Mesenteric fat pad (tissue), 1 donor: ENCODE measurements around the gene RPAIN. TPM values are rescaled to one million over a fixed set of nuclear protein-coding genes. Genes with fewer than 3 reads are reported as not detected.
A peak's percentile ranks its signal among the peaks of the same experiment; 100 is the strongest.

ENCODE experiments used
- DNase-seq: peaks from one replicate; pipeline ENCODE4 v3.0.0-alpha.2; 2020; ENCODE audit warnings: low spot score
- long read RNA-seq: library from polyadenylated mRNA; unstranded; transcript quantifications from one replicate; pipeline ENCODE4 v2.0.0, GENCODE V29; 2020
- total RNA-seq: library from RNA; stranded (reverse); fragmentation: NEBNext Ultra II Directional; extraction: Animal tissue kit (Norgen Biotek cat#: 25700); gene quantifications from one replicate; pipeline ENCODE4 v1.2.1, GENCODE V29; 2021
- donor health status: DM: yes; HTN: yes; CAD: no.

The RPAIN gene, protein sequence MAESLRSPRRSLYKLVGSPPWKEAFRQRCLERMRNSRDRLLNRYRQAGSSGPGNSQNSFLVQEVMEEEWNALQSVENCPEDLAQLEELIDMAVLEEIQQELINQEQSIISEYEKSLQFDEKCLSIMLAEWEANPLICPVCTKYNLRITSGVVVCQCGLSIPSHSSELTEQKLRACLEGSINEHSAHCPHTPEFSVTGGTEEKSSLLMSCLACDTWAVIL
- 32.1 TPM for total RNA-seq
- long read RNA-seq, transcript RPAIN-203 (7 exons, 1,535 nt): major isoform, 15 of 43 reads
- long read RNA-seq, transcript RPAIN-217 (2 exons, 732 nt): minor isoform, 5 of 43 reads
- long read RNA-seq, transcript RPAIN-210 (6 exons, 1,688 nt): minor isoform, 7 of 43 reads
- long read RNA-seq, partial matches to known transcripts: 2 of 43 reads
- long read RNA-seq, other reads (novel, unspliced or antisense): 3 of 43 reads

DNA sequence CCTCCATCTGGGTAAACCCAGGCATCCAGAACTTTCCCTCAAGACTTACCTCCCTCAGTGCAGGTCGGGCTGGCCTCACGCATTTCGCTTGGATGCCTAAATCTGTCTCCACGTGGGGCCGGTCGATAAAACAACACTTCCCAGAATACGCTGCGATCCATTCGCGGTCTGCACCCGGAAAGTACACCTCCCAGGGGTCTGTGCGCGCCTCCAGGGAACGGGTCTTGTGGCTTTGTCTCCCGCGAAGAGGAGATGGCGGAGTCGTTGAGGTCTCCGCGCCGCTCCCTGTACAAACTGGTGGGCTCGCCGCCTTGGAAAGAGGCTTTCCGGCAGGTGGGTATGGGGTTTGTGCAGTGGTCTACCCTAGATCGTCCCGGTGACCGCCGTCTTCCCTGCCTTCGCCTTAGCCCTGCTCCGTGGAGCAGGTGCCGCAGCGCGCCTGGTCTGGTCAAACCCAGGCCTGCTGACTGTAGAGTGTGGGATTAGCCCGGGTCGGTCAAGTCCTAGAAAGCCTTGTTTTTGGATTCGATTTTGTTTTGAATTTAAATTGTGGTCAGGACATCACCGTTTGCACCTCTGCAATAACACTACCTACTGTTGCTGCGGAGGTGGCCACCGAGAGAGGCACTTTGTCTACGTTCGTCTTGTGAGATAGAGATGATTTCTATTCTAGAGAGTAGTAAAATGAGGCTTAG lies at the start of gene RPAIN:
Gene RPAIN, plus strand, starts transcription at position 224 of the 695 bp plus-strand sequence. Its CDS starts 29 bp downstream, at position 253.
- peak; percentile 92 for DNase-seq

DNA sequence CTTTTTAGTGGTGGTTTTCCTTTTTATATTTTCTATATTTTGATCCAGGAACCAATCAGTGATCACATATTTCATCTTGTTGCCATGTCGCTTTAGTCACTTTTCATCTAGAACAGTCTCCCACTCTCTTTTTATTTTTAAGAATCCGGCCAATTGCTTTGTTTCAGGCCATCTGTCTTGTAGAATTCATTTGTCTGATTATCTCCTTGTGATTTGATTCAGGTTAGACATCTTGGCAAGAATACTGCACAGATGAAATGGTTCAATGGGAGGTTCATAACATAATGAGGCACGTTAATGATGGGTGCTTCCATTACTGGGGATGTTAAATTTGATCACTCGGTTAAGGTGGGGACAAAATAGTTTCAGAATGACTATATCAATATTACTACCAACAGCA lies 49.6 kb upstream of the RPAIN start:
- no peak for DNase-seq

DNA sequence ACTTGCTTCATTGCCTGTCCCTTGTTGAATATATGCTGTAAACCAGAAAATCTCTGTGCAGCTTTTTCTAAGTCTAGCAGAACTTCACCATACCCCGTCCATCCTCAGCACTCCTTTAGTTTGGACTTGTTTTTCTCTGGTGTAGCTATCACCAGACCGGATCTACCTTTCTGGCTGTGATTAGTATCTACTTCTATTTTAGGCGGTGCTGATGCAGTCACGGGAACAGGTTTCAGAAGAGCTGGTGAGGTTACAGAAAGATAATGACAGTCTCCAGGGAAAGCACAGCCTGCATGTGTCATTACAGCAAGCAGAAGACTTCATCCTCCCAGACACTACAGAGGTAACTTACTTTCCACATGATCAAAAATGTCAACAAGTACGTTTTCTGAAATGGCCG lies 46.9 kb upstream of the RPAIN start:
- no peak for DNase-seq

DNA sequence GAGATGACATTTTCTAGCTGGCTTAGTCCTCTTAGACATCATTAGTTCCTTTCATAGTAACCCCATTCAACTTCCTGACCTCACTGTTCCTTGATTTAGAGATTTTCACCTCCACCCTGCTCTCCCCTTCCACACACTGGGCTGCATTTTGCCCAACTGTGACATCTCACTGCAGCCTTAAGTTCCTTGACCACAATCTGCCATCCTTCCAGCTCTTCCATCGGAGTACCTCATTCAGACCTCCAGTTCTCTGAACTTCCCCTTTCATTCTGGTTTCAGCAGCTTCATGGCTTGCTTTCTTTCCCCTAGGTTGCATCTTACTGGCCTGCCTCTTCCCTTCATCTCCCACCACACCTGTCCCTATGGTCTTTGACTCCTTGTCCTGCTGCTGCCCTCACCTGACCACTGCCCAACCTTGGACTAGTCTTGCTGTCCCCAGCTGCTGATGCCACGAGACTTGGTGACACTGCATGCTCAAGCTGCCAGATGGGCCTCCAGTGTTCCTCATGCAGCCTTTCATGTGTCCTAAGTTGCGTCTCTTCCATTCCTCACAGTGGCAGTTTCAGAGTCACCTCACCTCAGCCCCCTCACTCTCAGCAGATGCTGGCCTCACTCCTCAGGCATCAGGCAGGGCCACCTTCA lies 41.3 kb upstream of the RPAIN start:
- DNase-seq: no peak

DNA sequence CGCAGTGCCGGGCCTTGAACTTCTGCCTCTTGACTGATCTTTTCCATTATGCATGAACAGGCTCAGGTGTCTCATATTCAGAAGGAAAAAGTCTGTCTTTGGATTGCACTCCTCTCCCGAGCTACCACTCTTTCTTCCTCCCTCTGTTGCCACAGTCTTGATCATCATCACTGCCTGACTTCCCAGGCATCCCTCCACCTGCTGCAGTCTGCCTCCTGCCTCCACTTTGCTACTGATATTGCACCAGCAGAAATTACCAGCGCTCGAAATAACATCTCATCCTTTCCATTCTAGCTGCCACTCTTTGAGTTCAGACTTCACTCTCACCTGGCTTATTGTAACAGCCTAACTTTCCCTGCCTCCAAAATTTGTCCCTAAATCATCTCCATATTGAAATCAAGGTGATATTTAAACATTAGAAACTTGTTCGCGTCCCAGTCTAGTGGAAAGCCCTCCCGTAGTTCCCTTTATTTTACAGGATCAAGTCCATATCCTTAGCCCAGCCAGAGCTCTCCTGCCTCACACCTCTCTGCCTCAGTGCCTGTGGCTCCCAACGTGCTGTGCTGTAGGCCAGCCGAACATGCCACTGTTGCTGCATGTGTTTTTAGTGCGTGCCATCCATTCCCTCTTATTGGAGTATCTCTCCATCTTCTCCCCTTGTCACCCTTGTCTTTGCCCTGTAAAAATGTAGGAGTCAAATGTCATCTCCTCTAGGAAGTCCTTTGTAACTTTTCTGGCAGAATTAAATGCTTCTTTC lies 40.5 kb upstream of the RPAIN start:
- no peak for DNase-seq

DNA sequence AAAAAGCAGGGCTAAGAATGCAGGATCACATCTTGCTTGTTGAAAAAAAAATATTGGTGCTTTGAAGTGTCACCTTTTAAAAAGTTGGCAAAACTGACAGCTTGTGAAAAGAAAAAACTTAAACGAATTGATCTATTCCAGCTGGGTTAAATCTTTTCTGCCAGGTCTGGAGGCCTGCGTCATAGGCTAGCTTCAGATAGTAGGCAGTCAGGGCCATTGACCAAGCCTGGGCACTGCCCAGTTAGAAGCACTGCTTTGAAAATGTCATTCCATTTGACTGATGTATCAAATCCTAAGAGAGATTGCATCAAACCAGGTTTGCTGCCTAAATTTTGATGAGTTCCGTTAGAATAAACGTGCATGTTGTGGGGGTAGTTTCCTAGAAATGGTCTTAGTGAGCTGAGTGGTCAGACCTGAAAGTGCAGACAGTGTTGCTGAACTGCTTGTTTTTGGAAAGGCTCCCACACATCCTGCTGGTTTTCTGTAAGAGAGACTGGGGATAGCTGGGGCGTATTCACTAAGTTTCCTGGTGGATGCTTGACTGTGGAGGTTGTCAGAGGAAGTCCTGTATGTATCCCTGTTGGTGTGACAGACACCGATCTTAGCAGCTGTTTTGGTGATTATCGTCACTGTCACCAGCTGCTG lies 39.4 kb upstream of the RPAIN start:
- no peak for DNase-seq

DNA sequence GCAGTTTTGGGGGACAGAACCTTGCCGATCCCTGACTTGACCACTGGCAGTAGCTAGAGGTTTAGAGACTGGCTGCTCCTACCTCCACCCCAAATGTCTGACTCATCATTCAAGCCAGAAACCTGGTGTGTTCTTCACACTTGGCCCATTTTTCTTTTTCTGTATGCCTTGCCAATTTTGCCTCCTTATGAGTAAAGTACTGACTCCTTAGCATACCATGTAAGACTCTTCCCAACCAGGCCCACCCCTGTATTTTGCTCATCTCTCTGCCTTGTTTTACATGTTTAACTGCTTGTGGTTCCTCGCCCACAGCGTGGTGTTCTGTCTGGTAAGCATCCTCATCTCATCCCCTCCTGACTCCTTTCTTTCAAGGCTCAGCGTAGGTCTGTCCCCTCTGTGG lies 38.4 kb upstream of the RPAIN start:
- DNase-seq: no peak

DNA sequence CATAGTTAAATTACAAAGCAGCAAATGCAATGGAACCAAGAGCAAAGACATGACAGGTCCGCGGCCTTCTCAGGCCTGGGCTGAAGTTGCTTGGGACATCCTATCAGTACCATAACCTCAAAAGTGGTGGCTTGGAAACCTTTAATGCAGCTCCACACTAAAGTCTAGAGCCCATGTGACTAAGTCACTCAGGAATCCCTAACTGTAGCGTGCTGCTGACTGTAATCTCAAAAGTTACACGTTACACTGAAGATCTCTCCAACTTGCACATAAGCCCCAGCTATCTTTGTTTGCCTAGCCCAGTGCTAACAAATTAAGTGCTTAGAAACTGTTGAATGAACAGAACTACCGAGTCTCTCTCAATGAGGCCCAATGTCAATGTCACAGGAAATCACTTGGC lies 28.3 kb upstream of the RPAIN start:
- DNase-seq: no peak

DNA sequence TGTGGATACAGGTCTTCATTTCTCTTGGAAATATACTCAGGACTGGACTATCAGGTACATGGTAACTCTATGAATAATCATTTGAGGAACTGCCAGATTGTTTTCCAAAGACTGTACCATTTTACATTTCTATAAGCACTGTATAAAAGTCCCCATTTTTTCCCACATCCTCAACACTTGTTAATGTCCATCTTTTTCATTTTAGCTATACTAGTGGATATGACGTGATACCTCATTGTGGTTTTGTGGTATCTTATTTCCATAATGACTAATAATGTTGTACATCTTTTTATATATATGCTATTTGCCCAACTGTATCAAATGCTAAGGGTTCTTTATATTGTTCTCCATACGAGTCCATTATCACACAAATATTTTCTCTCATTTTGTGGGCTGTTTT lies 23.4 kb upstream of the RPAIN start:
- DNase-seq: no peak

DNA sequence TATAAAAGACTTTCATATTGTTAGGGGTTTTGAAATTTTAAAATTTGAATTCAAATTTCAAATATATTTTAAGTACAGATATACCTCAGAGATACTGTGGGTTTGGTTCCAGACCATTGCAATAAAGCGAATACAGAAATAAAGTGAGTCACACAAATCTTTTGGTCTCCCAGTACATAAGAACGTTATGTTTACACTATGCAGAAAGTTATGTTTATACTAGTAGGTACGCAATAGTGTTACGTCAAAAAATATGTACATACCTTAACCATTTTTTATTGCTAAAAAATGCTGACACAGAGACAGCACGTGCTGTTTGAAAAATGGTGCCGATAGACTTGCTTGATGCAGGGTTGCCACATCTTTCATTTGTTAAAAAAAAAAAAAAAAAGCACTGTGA lies 20.2 kb upstream of the RPAIN start:
- DNase-seq: no peak

DNA sequence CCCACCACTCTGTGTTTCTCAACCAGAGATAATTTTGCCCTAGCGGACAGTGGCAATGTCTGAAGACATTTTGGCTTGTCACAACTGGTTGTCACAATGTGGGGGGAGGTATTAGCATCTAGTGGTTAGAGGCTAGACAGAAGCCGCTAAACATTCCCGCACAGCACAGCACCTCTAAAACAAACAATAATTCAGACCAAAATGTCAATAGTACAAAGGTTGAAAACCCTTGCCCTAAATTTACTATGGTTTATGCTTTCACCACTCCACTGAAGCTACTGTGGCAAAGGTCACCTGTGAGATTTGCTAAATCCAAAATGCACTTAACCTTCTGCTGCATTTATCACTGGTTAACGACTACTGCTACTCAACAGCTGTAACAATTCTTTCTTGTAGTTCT lies 14.6 kb upstream of the RPAIN start:
- no peak for DNase-seq

DNA sequence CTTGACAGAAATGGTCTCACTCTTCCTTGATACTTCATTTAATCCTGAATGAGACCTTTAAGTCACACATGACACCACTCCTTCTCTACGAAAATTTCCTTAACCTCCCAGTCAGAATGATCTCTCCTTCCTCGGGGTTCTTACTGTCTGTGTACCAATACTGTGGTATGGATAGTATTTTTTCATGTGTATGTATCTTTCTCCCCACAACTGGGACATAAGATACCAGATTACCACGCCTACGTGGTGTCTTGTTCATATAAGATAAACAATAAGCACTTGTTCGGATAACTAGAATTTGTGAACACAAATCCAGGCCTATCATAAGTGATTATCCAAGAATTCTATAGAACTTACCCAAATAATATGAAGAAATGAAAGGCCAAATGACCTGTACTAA lies 11.8 kb upstream of the RPAIN start:
- no peak for DNase-seq

DNA sequence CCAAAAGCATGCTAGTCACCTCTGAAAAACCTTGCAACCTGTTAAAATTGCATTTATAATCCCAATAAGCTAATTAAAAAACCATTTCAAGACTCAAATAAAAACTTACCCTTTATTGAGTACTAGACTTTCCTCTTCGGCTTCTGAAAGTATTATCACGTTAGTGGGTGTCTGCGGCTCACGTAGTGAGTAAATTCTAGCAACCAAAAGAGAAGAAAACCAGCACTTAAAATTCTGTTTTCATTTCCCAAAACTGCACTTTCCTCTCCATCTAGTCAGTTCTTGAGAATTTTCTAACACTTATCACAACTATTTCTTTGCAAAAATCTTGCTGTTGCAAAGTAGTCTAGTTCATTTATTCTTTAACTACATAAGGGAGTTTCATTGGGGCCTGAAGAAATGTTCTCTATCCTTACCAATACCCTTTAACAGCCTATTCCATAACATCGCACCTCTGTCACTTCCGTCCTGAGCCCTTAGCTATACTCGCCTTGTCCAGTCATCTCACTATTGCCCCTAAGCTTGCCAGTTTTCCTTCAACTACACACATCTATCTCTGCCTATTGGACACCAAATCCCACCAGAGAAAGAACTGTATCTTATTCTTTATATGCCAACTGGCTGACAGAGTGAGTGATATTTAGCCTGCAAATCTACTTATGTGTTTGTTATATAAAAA lies 9.2 kb upstream of the RPAIN start:
- no peak for DNase-seq

DNA sequence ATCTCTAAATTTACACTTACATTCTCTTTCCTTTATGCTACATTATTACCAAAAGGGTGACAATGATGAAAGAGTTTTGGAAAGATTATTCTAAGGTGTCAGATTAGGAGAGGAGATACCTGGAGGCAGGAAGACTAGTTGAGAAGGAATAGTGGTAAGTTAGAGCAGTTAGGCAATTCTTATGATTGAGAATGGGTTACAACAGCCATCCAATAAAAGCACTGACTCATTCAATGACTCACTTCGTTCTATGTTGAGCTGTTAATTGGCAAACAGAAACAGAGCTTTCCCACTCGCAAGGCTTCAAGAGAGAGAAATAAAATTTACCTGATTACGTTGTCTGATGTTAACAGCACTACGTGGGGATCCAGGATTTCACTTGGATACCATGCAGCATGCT lies 6.3 kb upstream of the RPAIN start:
- no peak for DNase-seq

DNA sequence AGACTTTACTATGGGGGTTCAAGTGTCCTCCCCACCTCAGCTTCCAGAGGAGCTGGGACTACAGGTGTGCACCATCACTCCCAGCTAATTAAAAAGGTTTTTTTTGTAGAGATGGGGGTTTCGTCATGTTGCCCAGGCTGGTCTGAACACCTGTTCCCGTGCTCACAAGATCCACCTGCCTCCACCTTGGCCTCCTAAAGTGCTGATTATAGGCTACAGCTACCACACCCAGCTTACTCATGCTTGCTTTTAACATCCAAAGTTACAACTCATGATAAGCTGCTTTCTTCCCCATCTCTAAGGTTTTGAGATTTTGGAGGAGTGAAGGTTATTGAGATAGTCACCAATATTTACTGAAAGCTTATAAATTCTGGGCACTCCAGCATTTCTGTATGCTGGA lies 3.1 kb upstream of the RPAIN start:
- DNase-seq: no peak

DNA sequence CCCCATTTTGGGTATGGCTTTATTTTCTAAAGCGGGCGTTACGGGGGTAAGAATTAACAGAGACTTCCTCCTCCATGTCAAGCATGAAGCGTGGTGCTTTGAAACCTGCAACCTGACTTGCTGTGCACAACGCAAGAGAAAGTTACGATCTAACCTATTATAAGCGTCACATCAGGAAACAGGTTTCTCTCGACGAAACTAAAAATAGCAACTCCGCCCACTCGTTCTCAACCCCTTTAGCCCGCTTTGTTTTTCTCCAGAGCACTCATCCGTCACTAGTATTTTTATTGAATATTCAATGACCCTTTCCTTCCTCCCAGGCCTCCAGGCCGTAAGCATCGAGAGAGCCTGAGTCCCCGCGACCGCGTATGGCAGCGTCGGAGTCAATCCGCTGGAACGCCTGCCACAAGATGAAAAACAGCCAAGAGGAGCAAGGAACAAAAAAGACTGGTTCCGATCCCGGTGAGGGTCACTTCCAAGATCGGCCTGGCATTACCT lies 1.1 kb upstream of the RPAIN start:
- DNase-seq: no peak

DNA sequence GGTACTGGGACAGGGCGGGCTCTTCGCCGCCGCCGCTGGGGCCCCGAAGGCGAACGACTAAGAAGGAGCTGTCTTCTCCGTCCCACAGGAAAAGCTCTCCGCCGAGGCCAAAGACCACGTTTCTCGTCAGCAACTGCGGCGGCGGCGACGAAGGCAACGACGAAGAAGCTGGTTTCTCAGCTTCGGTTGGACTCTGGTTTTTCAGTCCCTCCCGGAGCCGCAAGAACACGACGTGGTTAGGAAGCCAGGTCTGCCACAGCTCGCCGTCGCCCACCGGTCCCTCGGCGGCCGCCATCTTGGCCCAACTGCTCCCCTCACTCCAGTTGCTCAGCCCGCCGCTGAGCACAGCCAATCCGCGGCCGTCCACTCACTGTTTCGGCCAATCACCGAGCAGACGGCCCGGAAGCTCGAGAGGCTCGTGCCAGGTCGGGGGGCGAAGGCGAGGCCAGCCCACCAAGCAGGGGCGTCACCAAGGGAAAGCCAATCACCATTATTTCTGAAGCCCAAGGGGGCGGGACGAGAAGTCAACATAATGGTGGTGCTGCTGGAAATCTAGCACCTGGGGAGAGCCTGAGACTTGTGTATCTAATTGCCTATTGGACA lies 525 bp upstream of the RPAIN start, which contains the start of gene NUP88:
Gene NUP88, minus strand, starts transcription at position 307 of the 603 bp plus-strand sequence. Its CDS starts 12 bp downstream, at position 295.
- peak; percentile 98 for DNase-seq

DNA sequence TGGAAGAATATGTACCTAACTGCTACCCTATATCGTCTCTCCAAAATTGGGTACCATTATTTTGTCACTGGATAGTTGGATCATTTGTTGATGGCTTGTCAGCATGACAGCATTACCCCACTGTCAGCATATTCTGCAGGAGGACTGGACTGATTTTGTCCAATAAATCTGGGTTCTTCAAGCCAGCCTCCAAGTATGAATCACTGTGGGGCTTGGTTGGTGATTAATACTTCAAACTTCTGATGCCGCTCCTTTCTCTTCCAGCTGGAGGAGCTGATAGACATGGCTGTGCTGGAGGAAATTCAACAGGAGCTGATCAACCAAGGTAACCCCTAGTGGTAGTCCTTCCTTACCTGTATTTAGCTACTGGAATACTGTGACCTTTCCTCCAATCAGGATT lies 2.5 kb downstream of the RPAIN start:
- DNase-seq: no peak

DNA sequence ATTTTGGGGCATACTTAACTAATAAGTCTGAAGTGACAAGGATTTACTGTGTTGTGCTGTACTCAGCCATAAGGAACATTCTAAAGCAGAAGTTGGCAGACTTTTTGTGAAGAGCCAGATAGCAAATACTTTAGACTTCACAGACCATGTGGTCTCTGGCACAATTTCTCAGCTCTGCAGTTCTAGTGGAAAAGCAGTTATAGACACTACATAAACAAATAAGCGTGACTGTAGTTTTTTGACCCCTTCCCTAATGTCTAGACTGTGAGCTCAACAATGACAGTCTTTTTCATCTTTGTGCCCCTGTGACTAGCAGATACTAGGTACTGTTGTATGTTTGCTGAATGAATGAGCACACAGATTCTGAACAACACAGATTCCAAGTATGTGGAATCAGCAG lies 4.9 kb downstream of the RPAIN start:
- no peak for DNase-seq

DNA sequence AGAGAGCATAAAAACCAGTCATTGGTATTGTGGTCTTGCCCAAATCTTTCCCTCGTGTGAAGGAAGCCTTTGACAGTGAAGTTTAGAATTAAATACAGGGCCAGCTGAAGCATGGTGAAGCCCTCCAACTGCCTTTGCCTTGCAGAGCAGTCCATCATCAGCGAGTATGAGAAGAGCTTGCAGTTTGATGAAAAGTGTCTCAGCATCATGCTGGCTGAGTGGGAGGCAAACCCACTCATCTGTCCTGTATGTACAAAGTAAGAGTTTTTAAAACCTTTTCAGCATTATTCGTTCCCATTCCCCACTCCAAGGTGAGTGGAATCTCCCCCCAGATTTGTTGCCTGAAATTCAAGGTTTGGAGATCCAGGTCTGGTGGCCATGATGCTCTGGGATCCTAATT lies 5.8 kb downstream of the RPAIN start:
- DNase-seq: no peak
